Tibial artery (tissue), 4 donors: Measurements from ENCODE around the gene DYNC2H1.

ENCODE experiments used
- DNase-seq, 2 donors: peaks; one replicate each; pipeline ENCODE4 v3.0.0-alpha.2; 2019
- H3K27ac ChIP-seq, 2 donors: fragments of 200-600 bp; sonication (generic) in 1 of 2; 1 replicate in 1 of 2; 2 replicates in 1 of 2; pipeline ENCODE4 v1.5.1; 2018 to 2019; ENCODE audit warnings: mild to moderate bottlenecking in 1 of 2
- H3K27me3 ChIP-seq, 2 donors: fragments of 200-600 bp; sonication (generic) in 1 of 2; one replicate each; pipeline versions ENCODE4 v1.5.1 to v1.6.0; 2016 to 2019
- H3K36me3 ChIP-seq, 3 donors: fragments of 200-600 bp; sonication (generic) in 2 of 3; one replicate each; pipeline ENCODE4 v1.5.1; 2016 to 2019; ENCODE audit warnings: mild to moderate bottlenecking in 2 of 3
- H3K4me1 ChIP-seq, 4 donors: fragments of 200-600 bp; sonication (generic) in 2 of 4; 1 replicate in 3 of 4; 2 replicates in 1 of 4; pipeline ENCODE4 v1.5.1; 2016 to 2019
- H3K4me3 ChIP-seq, 2 donors: fragments of 200-600 bp; sonication (generic) in 1 of 2; 1 replicate in 1 of 2; 2 replicates in 1 of 2; pipeline ENCODE4 v1.5.1; 2018 to 2019; ENCODE audit warnings: mild to moderate bottlenecking in 2 of 2
- H3K9me3 ChIP-seq, 3 donors: fragments of 200-600 bp; sonication (generic) in 1 of 3; one replicate each; pipeline ENCODE4 v1.5.1; 2016 to 2019
- intact Hi-C: fragments of 100-400 bp; cut with DNase I; formaldehyde crosslinking; loops from one replicate; pipeline ENCODE4 v1.15.0; 2023; ENCODE audit warnings: low total_unique reads
- TF ChIP-seq, protein P1 (sequence below), 2 experiments: fragments of 200-600 bp in 1 of 2; fragments of 450-650 bp in 1 of 2; IDR thresholded peaks; one replicate each; pipeline ENCODE4 v1.5.1; 2017 to 2019; ENCODE audit warnings: antibody characterized with exemption in 2 of 2, mild to moderate bottlenecking in 1 of 2, moderate library complexity in 1 of 2

DYNC2H1 gene

DNA sequence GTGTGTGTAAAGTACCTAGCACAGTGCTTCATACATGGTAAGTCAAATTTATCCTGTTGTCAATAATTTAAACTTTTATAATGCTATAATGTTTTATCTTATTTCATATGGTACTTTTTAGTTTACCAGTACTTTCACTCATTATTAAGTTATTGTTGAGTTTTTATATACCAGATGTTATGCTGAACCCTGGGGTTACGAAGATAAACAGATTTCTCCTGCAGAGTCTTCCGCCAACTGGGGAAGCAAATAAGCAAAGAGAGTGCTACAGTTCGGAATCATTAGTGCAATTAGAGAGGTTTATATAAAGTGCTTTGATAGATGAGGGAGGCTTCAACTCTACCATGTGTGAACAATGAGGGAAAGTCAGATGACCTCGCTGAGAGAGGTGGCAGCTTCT is 362.3 kb downstream of the DYNC2H1 start:
- no peaks in the 10 kb centered on the region for H3K4me1 ChIP-seq
- no peaks in the 10 kb centered on the region for H3K27me3 ChIP-seq
- intact Hi-C loops: no loop called here
- no peak overlapping the region for H3K27ac ChIP-seq
- DNase-seq: no peak
- TF ChIP-seq, protein P1, sequence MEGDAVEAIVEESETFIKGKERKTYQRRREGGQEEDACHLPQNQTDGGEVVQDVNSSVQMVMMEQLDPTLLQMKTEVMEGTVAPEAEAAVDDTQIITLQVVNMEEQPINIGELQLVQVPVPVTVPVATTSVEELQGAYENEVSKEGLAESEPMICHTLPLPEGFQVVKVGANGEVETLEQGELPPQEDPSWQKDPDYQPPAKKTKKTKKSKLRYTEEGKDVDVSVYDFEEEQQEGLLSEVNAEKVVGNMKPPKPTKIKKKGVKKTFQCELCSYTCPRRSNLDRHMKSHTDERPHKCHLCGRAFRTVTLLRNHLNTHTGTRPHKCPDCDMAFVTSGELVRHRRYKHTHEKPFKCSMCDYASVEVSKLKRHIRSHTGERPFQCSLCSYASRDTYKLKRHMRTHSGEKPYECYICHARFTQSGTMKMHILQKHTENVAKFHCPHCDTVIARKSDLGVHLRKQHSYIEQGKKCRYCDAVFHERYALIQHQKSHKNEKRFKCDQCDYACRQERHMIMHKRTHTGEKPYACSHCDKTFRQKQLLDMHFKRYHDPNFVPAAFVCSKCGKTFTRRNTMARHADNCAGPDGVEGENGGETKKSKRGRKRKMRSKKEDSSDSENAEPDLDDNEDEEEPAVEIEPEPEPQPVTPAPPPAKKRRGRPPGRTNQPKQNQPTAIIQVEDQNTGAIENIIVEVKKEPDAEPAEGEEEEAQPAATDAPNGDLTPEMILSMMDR (IDR thresholded peaks at IDR 0.05): no peak
- H3K9me3 ChIP-seq: no peaks in the 10 kb centered on the region
- no peak overlapping the region for H3K4me3 ChIP-seq
- peaks cover 0 to 7% (median 4%) of the 10 kb centered on the region in 3 donors for H3K36me3 ChIP-seq

DNA sequence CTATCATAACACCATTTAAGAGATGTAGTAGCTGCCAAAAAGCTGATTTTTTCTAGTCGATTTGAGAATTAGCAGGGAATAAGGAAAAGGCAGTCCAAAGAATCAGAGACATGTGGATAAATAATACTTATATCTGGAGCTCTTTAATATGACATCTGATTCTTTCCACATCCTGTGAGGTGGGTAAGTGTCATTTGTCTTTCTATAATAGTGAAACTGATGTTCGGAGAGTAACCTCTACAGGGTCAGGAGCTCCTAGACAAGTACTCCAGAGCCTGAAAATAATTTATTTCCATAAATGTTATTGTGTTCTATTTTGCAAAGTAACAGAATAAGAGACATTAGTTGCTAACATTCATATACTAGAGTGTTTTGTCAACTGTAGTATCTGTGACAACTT is 367.6 kb downstream of the DYNC2H1 start:
- intact Hi-C loops: no loop called here
- Histone ChIP-seq H3K27ac (no peak overlapping the region), H3K36me3 (no peaks in the 10 kb centered on the region), H3K4me3 (no peak overlapping the region), H3K4me1 (no peaks in the 10 kb centered on the region), H3K27me3 (no peaks in the 10 kb centered on the region), H3K9me3 (no peaks in the 10 kb centered on the region)
- no peak for DNase-seq
- TF ChIP-seq, protein P1 (IDR thresholded peaks at IDR 0.05): no peak

DNA sequence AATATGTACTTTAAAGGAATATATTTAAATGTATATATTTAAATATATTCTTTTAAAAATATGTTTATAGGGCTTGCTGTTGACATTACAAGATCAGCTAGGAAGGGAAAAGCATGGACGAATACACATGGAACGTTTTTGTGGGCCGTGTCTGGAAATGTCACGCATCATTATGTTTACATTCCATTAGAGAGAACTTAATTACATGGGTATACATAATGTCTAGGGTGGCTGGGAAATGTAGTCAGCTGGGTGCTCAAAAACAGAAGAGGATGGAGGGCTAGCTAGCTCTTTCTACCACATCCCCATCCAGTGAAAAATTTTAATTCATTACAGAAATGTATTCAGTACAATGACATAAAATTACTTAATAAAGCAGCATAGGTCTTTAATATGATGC is 371.2 kb downstream of the DYNC2H1 start:
- no peaks in the 10 kb centered on the region for H3K4me1 ChIP-seq
- no peaks in the 10 kb centered on the region for H3K36me3 ChIP-seq
- TF ChIP-seq, protein P1 (IDR thresholded peaks at IDR 0.05): no peak
- no peaks in the 10 kb centered on the region for H3K9me3 ChIP-seq
- no peak overlapping the region for H3K4me3 ChIP-seq
- no peaks in the 10 kb centered on the region for H3K27me3 ChIP-seq
- H3K27ac ChIP-seq: no peak overlapping the region
- no peak for DNase-seq
- intact Hi-C loops: no loop called here

DNA sequence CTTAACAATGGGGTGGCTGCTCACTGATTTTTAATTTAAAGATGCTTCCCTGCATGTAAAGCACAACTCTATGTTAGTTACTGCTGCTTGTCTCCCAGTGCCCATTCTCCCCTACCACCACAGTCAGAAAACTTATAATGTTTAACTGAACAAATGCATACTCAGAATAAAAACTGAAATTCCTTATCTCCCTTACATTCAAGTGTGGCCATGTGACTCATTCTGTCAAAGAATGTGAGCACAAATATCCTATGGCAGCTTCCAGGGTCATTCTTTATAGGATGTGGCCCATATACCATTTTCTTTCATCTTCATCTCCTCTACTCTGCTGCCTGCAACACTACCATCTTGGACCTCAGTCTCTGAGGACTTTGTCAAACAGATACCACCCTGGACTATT is 374.8 kb downstream of the DYNC2H1 start:
- no peak for DNase-seq
- Histone ChIP-seq H3K36me3 (no peaks in the 10 kb centered on the region), H3K27ac (no peak overlapping the region), H3K9me3 (no peaks in the 10 kb centered on the region), H3K4me1 (no peaks in the 10 kb centered on the region), H3K4me3 (no peak overlapping the region), H3K27me3 (no peaks in the 10 kb centered on the region)
- TF ChIP-seq, protein P1 (IDR thresholded peaks at IDR 0.05): no peak
- intact Hi-C loops: no loop called here

DNA sequence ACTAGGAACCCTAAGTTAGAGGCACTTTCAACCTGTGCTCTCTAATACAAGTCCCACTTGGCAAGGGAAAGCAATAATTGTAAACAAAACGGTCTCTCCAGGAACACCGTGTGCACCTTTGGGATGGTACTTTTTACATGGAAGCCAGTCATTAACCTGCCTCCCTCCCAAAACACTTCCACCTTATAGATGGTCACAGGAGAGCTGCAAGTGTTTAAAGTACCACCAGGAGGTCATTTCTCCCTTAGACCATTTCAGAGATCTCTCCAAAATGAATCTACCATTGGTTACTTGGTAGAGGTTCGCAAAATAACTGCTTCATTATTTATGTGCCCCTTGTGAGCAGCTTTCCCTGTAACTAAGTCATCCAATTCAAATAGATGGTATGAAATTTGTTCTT is 375.3 kb downstream of the DYNC2H1 start:
- no peaks in the 10 kb centered on the region for H3K27me3 ChIP-seq
- TF ChIP-seq, protein P1 (IDR thresholded peaks at IDR 0.05): no peak
- DNase-seq: no peak
- H3K4me1 ChIP-seq: no peaks in the 10 kb centered on the region
- H3K27ac ChIP-seq: no peak overlapping the region
- H3K36me3 ChIP-seq: no peaks in the 10 kb centered on the region
- no peak overlapping the region for H3K4me3 ChIP-seq
- H3K9me3 ChIP-seq: no peaks in the 10 kb centered on the region
- intact Hi-C loops: no loop called here

DNA sequence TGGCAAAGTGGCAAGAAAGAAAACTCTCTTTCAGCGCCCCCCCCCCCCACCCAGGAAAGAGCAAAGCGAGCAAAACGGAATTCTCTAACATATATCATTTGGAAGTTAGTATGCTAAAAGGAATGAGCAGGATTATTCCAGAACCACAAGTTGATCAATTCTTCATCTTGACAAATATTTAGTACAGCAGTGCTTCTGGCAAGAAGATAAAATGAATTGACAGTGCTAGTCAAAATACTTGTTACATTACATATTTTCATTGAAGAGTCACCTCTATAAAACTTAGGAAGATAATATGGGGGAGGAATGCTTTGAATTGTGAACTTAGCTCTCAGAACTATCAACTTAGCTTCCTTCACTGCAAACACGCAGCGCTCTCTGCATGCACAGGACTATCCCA is 377.4 kb downstream of the DYNC2H1 start:
- intact Hi-C loops: no loop called here
- H3K27me3 ChIP-seq: no peaks in the 10 kb centered on the region
- no peak for DNase-seq
- H3K4me3 ChIP-seq: no peak overlapping the region
- H3K27ac ChIP-seq: no peak overlapping the region
- TF ChIP-seq, protein P1 (IDR thresholded peaks at IDR 0.05): no peak
- peaks cover 0 to 6% (median 0%) of the 10 kb centered on the region in 3 donors for H3K9me3 ChIP-seq
- H3K4me1 ChIP-seq: no peaks in the 10 kb centered on the region
- H3K36me3 ChIP-seq: no peaks in the 10 kb centered on the region
